Loucy (cell line): Measurements from ENCODE around the gene PRC1.

Source experiments
- H2AFZ ChIP-seq: fragments of 200-600 bp; sonication (generic); 2 replicates; pipeline ENCODE4 v1.6.0; 2016; ENCODE audit warnings: antibody characterized with exemption, mild to moderate bottlenecking, low read length, moderate library complexity
- H3F3A ChIP-seq: fragments of 200-600 bp; 2 replicates; pipeline ENCODE4 v1.6.0; 2016; ENCODE audit warnings: antibody characterized with exemption, low read depth, mild to moderate bottlenecking
- H3K27me3 ChIP-seq: fragments of 200-600 bp; sonication (generic); 2 replicates; pipeline ENCODE4 v1.6.1; 2014; ENCODE audit warnings: low read length, mild to moderate bottlenecking; ENCODE audit not compliant: insufficient read depth, poor library complexity, severe bottlenecking
- H3K36me3 ChIP-seq: fragments of 200-600 bp; sonication (generic); 2 replicates; pipeline ENCODE4 v1.6.1; 2016; ENCODE audit warnings: low read length; ENCODE audit not compliant: insufficient read depth
- H3K4me1 ChIP-seq: fragments of 200-600 bp; sonication (generic); 2 replicates; pipeline ENCODE4 v1.5.1; 2014; ENCODE audit warnings: low read length, mild to moderate bottlenecking; ENCODE audit not compliant: insufficient read depth, poor library complexity, severe bottlenecking
- H3K4me2 ChIP-seq: fragments of 200-600 bp; sonication (generic); 2 replicates; pipeline ENCODE4 v1.6.0; 2014; ENCODE audit warnings: antibody characterized with exemption, low read length, low read depth, mild to moderate bottlenecking; ENCODE audit not compliant: poor library complexity, severe bottlenecking
- H3K4me3 ChIP-seq: fragments of 200-600 bp; sonication (generic); 2 replicates; pipeline ENCODE4 v1.5.1; 2014; ENCODE audit warnings: low read length, mild to moderate bottlenecking, mixed read lengths; ENCODE audit not compliant: poor library complexity, severe bottlenecking
- H3K79me2 ChIP-seq: fragments of 200-600 bp; sonication (generic); 2 replicates; pipeline ENCODE4 v1.6.1; 2014; ENCODE audit warnings: low read length; ENCODE audit not compliant: insufficient read depth
- H3K9ac ChIP-seq: fragments of 200-600 bp; sonication (generic); 2 replicates; pipeline ENCODE4 v1.6.0; 2014; ENCODE audit warnings: mild to moderate bottlenecking, low read depth, low read length, moderate library complexity; ENCODE audit not compliant: poor library complexity, severe bottlenecking
- H3K9me2 ChIP-seq: fragments of 200-600 bp; sonication (generic); replicated peaks from 2 replicates; pipeline ENCODE4 v1.6.1; 2016; ENCODE audit warnings: low read depth, low read length, mixed read lengths
- H3K9me3 ChIP-seq: fragments of 200-600 bp; sonication (generic); 2 replicates; pipeline ENCODE4 v1.6.1; 2014; ENCODE audit warnings: mild to moderate bottlenecking, antibody characterized with exemption, low read length, low read depth; ENCODE audit not compliant: insufficient read depth
- H4K20me1 ChIP-seq: fragments of 200-600 bp; sonication (generic); 2 replicates; pipeline ENCODE4 v1.6.0; 2014; ENCODE audit warnings: antibody characterized with exemption, low read length, mild to moderate bottlenecking; ENCODE audit not compliant: insufficient read depth, poor library complexity, severe bottlenecking
- CTCF ChIP-seq: fragments of 200-600 bp; sonication (generic); conservative IDR thresholded peaks from 2 replicates; pipeline ENCODE4 v1.5.1; 2014; ENCODE audit warnings: mild to moderate bottlenecking, antibody characterized with exemption, low read length
- EZH2phosphoT487 ChIP-seq: fragments of 200-600 bp; IDR thresholded peaks from 2 replicates; pipeline ENCODE4 v1.6.1; 2018; ENCODE audit warnings: antibody characterized with exemption, mild to moderate bottlenecking, moderate library complexity, borderline replicate concordance

PRC1 gene

DNA sequence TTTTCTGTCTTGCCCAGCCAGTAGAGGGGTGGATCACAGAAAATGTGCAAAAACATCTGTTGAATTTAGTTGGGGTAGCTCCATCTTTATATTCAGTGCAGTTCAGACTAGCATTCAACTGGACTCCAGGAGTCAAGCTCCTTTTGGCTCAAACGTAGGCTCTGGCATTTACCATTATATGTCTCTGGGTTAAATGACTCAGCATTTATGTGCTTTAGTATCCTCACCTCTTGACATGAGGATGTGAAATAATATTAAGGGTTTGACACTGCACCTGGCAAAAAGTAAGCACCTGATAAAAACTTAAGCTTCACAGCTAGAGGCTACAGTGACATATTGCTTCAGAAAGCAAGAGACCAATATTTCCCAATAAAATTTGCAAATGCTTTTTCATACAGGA lies 14.8 kb downstream of the PRC1 start:
- Histone ChIP-seq H3K4me2 (no peak overlapping the region), H4K20me1 (peaks cover 2% of the 10 kb centered on the region), H3F3A (no peaks in the 10 kb centered on the region), H2AFZ (no peak overlapping the region), H3K79me2 (peaks cover 21% of the 10 kb centered on the region), H3K9me3 (no peaks in the 10 kb centered on the region), H3K36me3 (peaks cover 95% of the 10 kb centered on the region), H3K4me3 (no peak overlapping the region), H3K9ac (no peak overlapping the region), H3K4me1 (no peaks in the 10 kb centered on the region), H3K27me3 (no peaks in the 10 kb centered on the region), H3K9me2 (no peaks in the 10 kb centered on the region)
- TF ChIP-seq CTCF, result no peak
- TF ChIP-seq EZH2phosphoT487, result no peak

- no peak overlapping the region for H3K4me3 ChIP-seq
- H3K36me3 ChIP-seq, result peaks cover 84% of the 10 kb centered on the region; the same call in 1 of the 2 replicates
- H3F3A ChIP-seq, result no peaks in the 10 kb centered on the region
- H3K9me3 ChIP-seq, result no peaks in the 10 kb centered on the region
- TF ChIP-seq CTCF, result no peak
- H3K27me3 ChIP-seq, result no peaks in the 10 kb centered on the region
- H3K79me2 ChIP-seq, result no peaks in the 10 kb centered on the region
- no peak overlapping the region for H2AFZ ChIP-seq
- H3K9me2 ChIP-seq, result no peaks in the 10 kb centered on the region
- H3K9ac ChIP-seq, result no peak overlapping the region
- H3K4me1 ChIP-seq, result no peaks in the 10 kb centered on the region
- no peak overlapping the region for H3K4me2 ChIP-seq
- H4K20me1 ChIP-seq, result no peaks in the 10 kb centered on the region
These were observed 20.1 kb downstream of the PRC1 start for GRCh38 chr15:90974216-90974615.

- no peaks in the 10 kb centered on the region for H3K9me2 ChIP-seq
- peaks cover 87% of the 10 kb centered on the region for H3K36me3 ChIP-seq
- no peaks in the 10 kb centered on the region for H3K4me1 ChIP-seq
- peaks cover 5% of the 10 kb centered on the region for H4K20me1 ChIP-seq
- TF ChIP-seq CTCF (no peak), EZH2phosphoT487 (no peak)
- no peak overlapping the region for H2AFZ ChIP-seq
- H3K79me2 ChIP-seq, result no peaks in the 10 kb centered on the region
- H3K9me3 ChIP-seq, result no peaks in the 10 kb centered on the region
- no peak overlapping the region for H3K4me2 ChIP-seq
- H3F3A ChIP-seq, result no peaks in the 10 kb centered on the region
- H3K9ac ChIP-seq, result no peak overlapping the region
- H3K4me3 ChIP-seq, result no peak overlapping the region
- H3K27me3 ChIP-seq, result no peaks in the 10 kb centered on the region
These were observed 22.2 kb downstream of the PRC1 start for GRCh38 chr15:90972133-90972532.
